HEK293T (cell line): ENCODE data around the gene WIPF2.

ENCODE experiments used
- ARNT ChIP-seq: fragments of 450-650 bp; IDR thresholded peaks from 2 replicates; pipeline ENCODE4 v1.6.1; 2017; ENCODE audit warnings: mild to moderate bottlenecking
- BHLHE40 ChIP-seq: fragments of 450-650 bp; IDR thresholded peaks from 2 replicates; pipeline ENCODE4 v1.6.1; 2016; ENCODE audit warnings: mild to moderate bottlenecking, moderate library complexity, borderline replicate concordance
- ELF4 ChIP-seq: fragments of 450-650 bp; IDR thresholded peaks from 2 replicates; pipeline ENCODE4 v1.6.1; 2017; ENCODE audit warnings: antibody characterized with exemption
- FOXA1 ChIP-seq: fragments of 450-650 bp; IDR thresholded peaks from 2 replicates; pipeline ENCODE4 v1.6.1; 2016; ENCODE audit warnings: mild to moderate bottlenecking
- FOXK2 ChIP-seq: fragments of 450-650 bp; IDR thresholded peaks from 2 replicates; pipeline ENCODE4 v1.6.1; 2016; ENCODE audit warnings: mild to moderate bottlenecking
- L3MBTL2 ChIP-seq: fragments of 450-650 bp; conservative IDR thresholded peaks from 2 replicates; pipeline ENCODE4 v1.6.1; 2016; ENCODE audit warnings: mild to moderate bottlenecking
- PKNOX1 ChIP-seq: fragments of 450-650 bp; IDR thresholded peaks from 2 replicates; pipeline ENCODE4 v1.6.1; 2016
- SP1 ChIP-seq: fragments of 450-650 bp; IDR thresholded peaks from 2 replicates; pipeline ENCODE4 v1.6.1; 2017
- TARDBP ChIP-seq: fragments of 450-650 bp; IDR thresholded peaks from 2 replicates; pipeline ENCODE4 v1.6.1; 2016

DNA sequence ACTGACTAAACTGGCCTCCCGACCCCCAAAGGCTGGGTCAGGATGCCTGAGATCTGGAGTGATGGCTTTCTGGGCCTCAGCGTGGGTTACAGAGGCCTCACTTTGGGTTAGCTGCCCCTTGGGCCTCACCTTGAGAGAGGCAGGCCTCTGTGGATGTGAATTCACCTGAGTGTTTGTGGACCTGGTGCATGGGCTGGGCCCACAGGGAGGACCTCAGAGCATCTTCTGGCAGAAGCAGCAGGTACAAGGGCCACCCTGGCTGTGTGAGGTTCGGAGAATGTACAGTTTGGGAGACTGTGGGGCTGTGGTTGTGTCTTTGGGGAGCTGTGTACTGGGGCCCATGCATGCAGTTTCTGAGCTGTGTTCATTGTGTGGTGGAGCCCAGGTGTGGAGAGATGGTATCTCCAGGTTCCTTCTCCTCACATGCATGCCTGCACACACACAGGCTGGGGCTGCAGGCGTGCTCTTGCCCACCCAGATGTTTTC, 108.2 kb downstream of the WIPF2 start:
- TF ChIP-seq ARNT, result no peak
- TF ChIP-seq FOXK2, result no peak
- TF ChIP-seq FOXA1, result no peak
- no peak for TF ChIP-seq SP1
- TF ChIP-seq BHLHE40, result no peak
- TF ChIP-seq PKNOX1, result no peak
- TF ChIP-seq TARDBP, result no peak
- TF ChIP-seq L3MBTL2, result no peak
- no peak for TF ChIP-seq ELF4
